Measurements from ENCODE around the gene BCDIN3D.
A peak's percentile ranks its signal among the peaks of the same experiment; 100 is the strongest.
"Not testable (repeated sequence)": the region's sequence is repeated elsewhere in the genome, so short reads cannot be mapped to it uniquely, and the experiment has no call there.

The BCDIN3D gene

GRCh38 chr12:49855890-49856289 lies 13.0 kb upstream of the BCDIN3D start:
- DNase-seq (ENCODE audit: low spot score in 2 of 2); H3K9me3 Mint-ChIP-seq; H3K36me3 Mint-ChIP-seq; ATAC-seq (ENCODE audit: low read depth); H3K4me1 Mint-ChIP-seq; H3K27me3 Mint-ChIP-seq; H3K27ac Mint-ChIP-seq; H3K4me3 Mint-ChIP-seq: not testable (repeated sequence)

DNA sequence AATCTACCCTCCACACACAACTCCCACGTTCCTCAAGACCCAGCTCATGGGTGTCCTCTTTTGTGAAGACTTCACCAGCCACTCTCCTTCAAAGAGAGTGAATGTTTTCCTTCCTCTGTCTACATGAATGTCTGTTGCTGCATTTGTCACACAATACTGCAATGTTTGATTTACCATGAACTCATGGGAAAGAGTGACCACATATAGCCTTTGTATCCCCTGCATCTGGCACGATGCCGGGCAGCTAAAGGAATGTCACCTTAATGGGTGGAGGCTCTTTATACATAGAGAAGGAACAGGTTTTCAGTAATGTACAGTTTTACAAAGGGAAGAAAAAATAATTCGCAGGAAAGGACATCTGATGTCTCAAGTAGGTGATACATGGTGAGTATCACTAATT lies 12.1 kb upstream of the BCDIN3D start:
- Mint-ChIP-seq H3K36me3 (no peaks in the 10 kb centered on the region), H3K27ac (no peak overlapping the region), H3K27me3 (peaks cover 14% of the 10 kb centered on the region), H3K4me1 (no peaks in the 10 kb centered on the region), H3K9me3 (no peaks in the 10 kb centered on the region), H3K4me3 (no peak overlapping the region)
- no peak for DNase-seq (ENCODE audit: low spot score in 2 of 2)
- ATAC-seq (ENCODE audit: low read depth), result no peak

DNA sequence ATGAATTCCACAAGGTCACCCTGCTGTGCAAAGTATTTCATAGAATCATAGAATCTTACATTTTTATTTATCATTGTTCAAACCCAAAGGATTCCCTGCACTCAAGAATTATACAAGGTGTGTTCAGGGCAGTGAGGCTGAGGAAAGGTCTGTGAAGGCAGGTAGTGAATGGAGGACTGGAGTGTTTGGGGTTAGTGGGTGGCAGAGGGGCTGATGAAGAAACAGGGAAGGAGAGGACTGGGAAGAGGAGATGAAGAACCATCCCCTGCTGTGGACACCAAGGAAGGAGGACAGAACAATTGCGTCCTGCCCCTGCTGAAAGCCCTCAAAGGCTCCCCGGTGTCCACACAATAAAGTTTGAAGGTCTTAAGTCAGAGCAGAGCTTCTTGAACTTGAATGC lies 10.8 kb upstream of the BCDIN3D start:
- Mint-ChIP-seq H3K4me3 (no peak overlapping the region), H3K27me3 (peaks cover 19% of the 10 kb centered on the region), H3K27ac (no peak overlapping the region), H3K36me3 (no peaks in the 10 kb centered on the region), H3K4me1 (no peaks in the 10 kb centered on the region), H3K9me3 (no peaks in the 10 kb centered on the region)
- DNase-seq (ENCODE audit: low spot score in 2 of 2) (no peak), ATAC-seq (ENCODE audit: low read depth) (no peak)

DNA sequence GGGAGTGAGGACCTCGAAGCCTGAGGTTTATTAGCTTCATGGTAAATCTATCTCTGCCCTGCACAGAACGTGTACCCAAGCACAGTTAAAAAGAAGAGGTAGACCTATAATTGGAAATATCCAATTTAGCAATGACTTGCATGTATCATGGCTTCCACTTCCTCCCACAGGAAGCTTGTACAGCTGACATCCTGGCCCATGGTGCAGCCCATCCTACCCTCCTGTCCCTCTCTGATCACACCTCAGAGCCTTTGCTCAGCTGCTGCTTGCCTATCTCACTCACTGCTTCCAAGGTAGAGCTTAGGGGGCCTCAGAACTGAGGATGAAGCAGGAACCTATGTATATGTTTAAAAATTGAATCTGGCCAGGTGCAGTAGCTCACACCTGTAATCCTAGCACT lies 4.3 kb upstream of the BCDIN3D start:
- ATAC-seq (ENCODE audit: low read depth) (no peak), DNase-seq (ENCODE audit: low spot score in 2 of 2) (no peak)
- no peak overlapping the region for H3K4me3 Mint-ChIP-seq
- peaks cover 12% of the 10 kb centered on the region for H3K4me1 Mint-ChIP-seq
- no peaks in the 10 kb centered on the region for H3K36me3 Mint-ChIP-seq
- no peak overlapping the region for H3K27ac Mint-ChIP-seq
- H3K27me3 Mint-ChIP-seq, result peaks cover 18% of the 10 kb centered on the region
- no peaks in the 10 kb centered on the region for H3K9me3 Mint-ChIP-seq

DNA sequence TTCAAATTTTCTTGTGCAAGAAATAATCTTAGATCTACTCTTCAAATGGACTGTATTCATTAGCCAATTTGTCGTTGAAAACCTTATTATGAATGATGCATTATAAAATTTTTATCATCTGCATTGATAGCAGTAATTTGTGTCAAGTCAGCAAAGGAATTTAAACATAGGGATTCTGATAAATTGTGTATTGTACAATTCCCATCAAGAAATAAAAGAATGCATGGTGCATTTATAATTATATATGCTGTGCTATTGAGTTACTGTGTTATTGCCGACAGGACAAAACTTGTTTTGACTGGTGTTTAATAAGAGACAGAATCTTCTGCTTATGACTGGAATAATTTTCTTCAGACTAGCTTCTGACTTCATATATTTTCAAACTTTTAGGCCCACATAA lies 3.1 kb upstream of the BCDIN3D start:
- Mint-ChIP-seq H3K27ac (no peak overlapping the region), H3K27me3 (peaks cover 16% of the 10 kb centered on the region), H3K4me3 (no peak overlapping the region), H3K9me3 (no peaks in the 10 kb centered on the region), H3K4me1 (peaks cover 20% of the 10 kb centered on the region), H3K36me3 (no peaks in the 10 kb centered on the region)
- ATAC-seq (ENCODE audit: low read depth) (no peak), DNase-seq (ENCODE audit: low spot score in 2 of 2) (no peak)

GRCh38 chr12:49843876-49844437 lies 1.1 kb upstream of the BCDIN3D start:
- no peaks in the 10 kb centered on the region for H3K9me3 Mint-ChIP-seq
- no peaks in the 10 kb centered on the region for H3K36me3 Mint-ChIP-seq
- ATAC-seq (ENCODE audit: low read depth), result no peak
- H3K4me3 Mint-ChIP-seq, result no peak overlapping the region
- H3K27me3 Mint-ChIP-seq, result peaks cover 8% of the 10 kb centered on the region
- no peak for DNase-seq (ENCODE audit: low spot score in 2 of 2)
- H3K27ac Mint-ChIP-seq, result no peak overlapping the region
- peaks cover 24% of the 10 kb centered on the region for H3K4me1 Mint-ChIP-seq

DNA sequence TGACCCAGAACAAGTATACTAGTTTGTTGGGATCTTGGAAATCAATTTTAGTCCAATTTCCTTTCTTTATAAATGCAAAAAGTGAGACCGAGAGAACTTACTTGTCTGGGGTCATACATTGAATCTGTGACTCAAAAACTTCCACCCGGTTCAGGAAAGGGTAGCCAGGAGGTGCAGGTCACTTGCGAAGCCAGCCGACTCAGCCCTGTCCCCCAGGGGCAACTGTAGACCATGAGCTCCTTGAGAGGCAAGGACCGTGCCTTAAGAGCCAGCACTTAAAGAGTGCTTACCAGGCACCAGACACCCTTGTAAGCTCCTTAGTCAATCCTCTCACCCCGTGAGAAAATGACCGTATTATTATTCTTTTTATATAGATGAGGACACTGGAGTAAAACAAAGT lies 505 bp upstream of the BCDIN3D start:
- peak overlapping the region; percentile 87 for H3K4me3 Mint-ChIP-seq
- DNase-seq (ENCODE audit: low spot score in 2 of 2) (no peak), ATAC-seq (ENCODE audit: low read depth) (no peak)
- H3K27ac Mint-ChIP-seq, result peak overlapping the region; percentile 86
- H3K9me3 Mint-ChIP-seq, result no peaks in the 10 kb centered on the region
- peaks cover 25% of the 10 kb centered on the region for H3K4me1 Mint-ChIP-seq
- H3K36me3 Mint-ChIP-seq, result no peaks in the 10 kb centered on the region
- peaks cover 5% of the 10 kb centered on the region for H3K27me3 Mint-ChIP-seq

DNA sequence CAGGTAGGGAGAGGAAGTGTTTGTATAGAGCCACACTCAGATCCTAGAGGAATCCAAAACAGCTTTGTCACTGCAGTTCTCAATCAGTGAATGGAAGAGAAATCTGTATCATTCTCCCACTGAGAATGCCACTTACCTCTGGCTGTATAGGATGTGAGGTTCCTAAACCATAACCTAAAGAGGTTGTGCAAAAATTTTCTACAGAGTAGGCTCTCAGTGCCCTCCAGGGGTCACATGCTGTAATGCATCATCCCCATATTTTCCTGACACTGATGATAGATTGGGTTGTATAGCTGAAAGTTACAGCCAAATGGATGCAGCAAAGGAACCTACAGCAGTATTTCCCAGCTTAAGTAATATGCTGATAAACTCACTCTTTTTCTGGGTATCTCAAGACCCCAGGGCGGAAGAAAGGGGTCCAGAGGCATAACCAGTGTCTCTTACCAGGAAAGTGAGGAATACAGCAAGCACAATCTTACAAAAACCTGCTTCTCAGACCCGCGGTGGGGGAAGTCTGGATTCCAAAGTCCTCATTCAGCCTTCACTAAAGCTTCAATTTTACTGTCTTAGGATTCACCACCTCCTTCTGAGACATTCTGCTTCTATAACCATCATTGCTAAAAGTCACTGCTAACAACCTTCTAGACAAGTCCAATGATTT lies 3.8 kb downstream of the BCDIN3D start:
- no peaks in the 10 kb centered on the region for H3K9me3 Mint-ChIP-seq
- H3K27ac Mint-ChIP-seq, result no peak overlapping the region
- peak; percentile 11 for ATAC-seq (ENCODE audit: low read depth)
- H3K4me3 Mint-ChIP-seq, result no peak overlapping the region
- peaks cover 24% of the 10 kb centered on the region for H3K4me1 Mint-ChIP-seq
- H3K27me3 Mint-ChIP-seq, result no peaks in the 10 kb centered on the region
- no peak for DNase-seq (ENCODE audit: low spot score in 2 of 2)
- H3K36me3 Mint-ChIP-seq, result peaks cover 5% of the 10 kb centered on the region

DNA sequence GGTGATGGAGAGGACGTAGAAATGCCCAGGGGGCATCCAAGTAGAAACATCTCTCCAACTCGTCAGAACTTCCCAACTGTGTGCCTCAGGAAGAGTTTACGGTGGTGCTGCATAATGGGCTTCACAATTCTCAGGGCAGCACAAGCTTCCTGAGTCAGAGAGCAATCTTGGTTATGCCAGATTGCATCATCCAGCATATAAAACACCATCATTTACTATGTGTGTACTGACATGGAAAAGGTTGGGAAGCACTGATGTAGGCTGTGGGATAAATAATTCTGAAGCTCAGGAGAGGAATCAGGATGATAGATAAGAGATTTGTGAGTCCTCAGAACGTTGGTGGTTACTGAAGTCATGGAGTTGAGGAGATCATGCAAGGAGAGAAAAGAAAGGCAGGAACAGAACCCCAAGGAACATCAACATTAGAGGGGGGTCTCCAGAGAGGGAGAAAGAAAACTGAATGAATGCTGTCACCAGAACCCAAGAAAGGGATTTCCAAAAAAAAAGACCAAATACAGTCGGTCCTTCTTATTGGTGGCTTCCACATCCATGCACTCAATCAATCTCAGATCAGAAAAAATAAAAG lies 10.0 kb downstream of the BCDIN3D start:
- DNase-seq (ENCODE audit: low spot score in 2 of 2), result no peak
- H3K27me3 Mint-ChIP-seq, result no peaks in the 10 kb centered on the region
- H3K4me1 Mint-ChIP-seq, result peaks cover 9% of the 10 kb centered on the region
- no peak overlapping the region for H3K27ac Mint-ChIP-seq
- peaks cover under 1% of the 10 kb centered on the region for H3K36me3 Mint-ChIP-seq
- no peak for ATAC-seq (ENCODE audit: low read depth)
- no peaks in the 10 kb centered on the region for H3K9me3 Mint-ChIP-seq
- H3K4me3 Mint-ChIP-seq, result no peak overlapping the region

- Mint-ChIP-seq H3K9me3 (no peaks in the 10 kb centered on the region), H3K4me3 (no peak overlapping the region), H3K36me3 (no peaks in the 10 kb centered on the region), H3K4me1 (peaks cover 18% of the 10 kb centered on the region), H3K27me3 (no peaks in the 10 kb centered on the region), H3K27ac (no peak overlapping the region)
- ATAC-seq (ENCODE audit: low read depth) (no peak), DNase-seq (ENCODE audit: low spot score in 2 of 2) (no peak)
Measured at GRCh38 chr12:49831717-49832116, 11.2 kb downstream of the BCDIN3D start.

- ATAC-seq (ENCODE audit: low read depth) (peak; percentile 94), DNase-seq (ENCODE audit: low spot score in 2 of 2) (peak; percentile 87 to 88)
- Mint-ChIP-seq H3K4me3 (peak within 1 kb of the TSS; percentile 91), H3K27ac (peak within 1 kb of the TSS; percentile 77), H3K4me1 (peaks cover 28% of the 10 kb centered on the region), H3K27me3 (no peaks in the 10 kb centered on the region), H3K9me3 (no peaks in the 10 kb centered on the region), H3K36me3 (no peaks in the 10 kb centered on the region)
Measured at GRCh38 chr12:49828133-49829091, 14.5 kb downstream of the BCDIN3D start, which contains the start of gene NCKAP5L. Gene NCKAP5L, minus strand, starts transcription at chr12:49828413. Its CDS starts 24,369 bp downstream, at chr12:49804044.

- Mint-ChIP-seq H3K27ac (no peak overlapping the region), H3K4me3 (peak overlapping the region; percentile 91), H3K4me1 (peaks cover 28% of the 10 kb centered on the region), H3K36me3 (no peaks in the 10 kb centered on the region), H3K9me3 (no peaks in the 10 kb centered on the region), H3K27me3 (no peaks in the 10 kb centered on the region)
- DNase-seq (ENCODE audit: low spot score in 2 of 2) (peak in 1 of 2 donors; percentile 35), ATAC-seq (ENCODE audit: low read depth) (no peak)
Measured at GRCh38 chr12:49827401-49828099, 15.4 kb downstream of the BCDIN3D start.

- DNase-seq (ENCODE audit: low spot score in 2 of 2) (no peak), ATAC-seq (ENCODE audit: low read depth) (no peak)
- Mint-ChIP-seq H3K27me3 (no peaks in the 10 kb centered on the region), H3K9me3 (no peaks in the 10 kb centered on the region), H3K4me1 (peaks cover 28% of the 10 kb centered on the region), H3K27ac (no peak overlapping the region), H3K4me3 (peak overlapping the region; percentile 91), H3K36me3 (no peaks in the 10 kb centered on the region)
Measured at GRCh38 chr12:49827051-49827400, 15.9 kb downstream of the BCDIN3D start.
